ENCODE results near the gene RERE. TPM values are rescaled to one million over a fixed set of nuclear protein-coding genes. Genes with fewer than 3 reads are reported as not detected.

RERE gene
- 17.4 and 25.2 TPM in 2 replicates for total RNA-seq
- polyA plus RNA-seq (2012), result 37.4 TPM

DNA sequence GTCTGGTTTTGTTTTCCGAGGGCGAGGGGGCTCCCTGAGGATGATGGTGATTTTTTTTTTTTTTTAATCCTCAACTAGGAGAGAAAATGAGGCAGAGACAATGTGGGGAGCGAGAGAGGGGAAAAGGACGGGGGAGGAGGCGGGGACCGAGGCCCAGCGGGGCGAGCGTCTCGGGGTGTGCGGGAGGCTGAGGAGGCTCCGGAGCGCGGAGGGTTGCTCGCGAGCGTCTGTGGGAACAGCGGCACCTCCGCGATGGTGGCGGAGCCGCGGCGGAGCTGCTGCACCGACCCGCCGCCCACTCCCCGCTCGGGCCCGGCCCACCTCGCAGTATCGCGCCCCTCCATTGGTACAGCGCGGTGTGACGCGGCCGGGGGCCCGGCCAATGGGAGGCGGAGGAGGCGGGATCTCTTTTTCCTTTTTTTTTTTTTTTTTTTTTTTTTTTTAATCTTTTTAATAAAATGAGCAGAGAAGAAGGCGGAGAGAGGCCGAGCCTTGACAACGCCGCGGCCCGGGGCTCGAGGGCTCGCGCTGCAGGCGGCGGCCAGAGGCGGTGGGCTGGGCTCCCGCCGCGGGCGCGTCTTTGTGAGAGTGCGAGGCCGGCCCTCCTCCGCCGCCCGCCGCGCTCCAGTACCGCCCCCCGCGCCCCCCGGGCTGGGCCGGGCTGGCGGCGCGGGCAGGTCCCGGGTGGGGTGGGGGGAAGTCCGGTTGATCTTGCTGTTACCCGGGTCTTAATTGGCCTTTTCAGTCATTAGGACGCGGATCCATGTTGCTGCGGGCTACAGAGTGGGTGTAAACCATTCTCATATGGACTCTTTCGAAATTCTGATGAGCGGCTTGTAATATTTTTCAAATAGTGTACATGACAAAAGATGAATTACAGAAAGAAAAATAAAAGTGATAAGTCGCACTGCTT lies at the start of gene RERE:
TSS of gene RERE (minus strand) at position 229 of the 913 bp plus-strand sequence.
- DNase-seq (ENCODE audit: low read depth), result peak; percentile 94

DNA sequence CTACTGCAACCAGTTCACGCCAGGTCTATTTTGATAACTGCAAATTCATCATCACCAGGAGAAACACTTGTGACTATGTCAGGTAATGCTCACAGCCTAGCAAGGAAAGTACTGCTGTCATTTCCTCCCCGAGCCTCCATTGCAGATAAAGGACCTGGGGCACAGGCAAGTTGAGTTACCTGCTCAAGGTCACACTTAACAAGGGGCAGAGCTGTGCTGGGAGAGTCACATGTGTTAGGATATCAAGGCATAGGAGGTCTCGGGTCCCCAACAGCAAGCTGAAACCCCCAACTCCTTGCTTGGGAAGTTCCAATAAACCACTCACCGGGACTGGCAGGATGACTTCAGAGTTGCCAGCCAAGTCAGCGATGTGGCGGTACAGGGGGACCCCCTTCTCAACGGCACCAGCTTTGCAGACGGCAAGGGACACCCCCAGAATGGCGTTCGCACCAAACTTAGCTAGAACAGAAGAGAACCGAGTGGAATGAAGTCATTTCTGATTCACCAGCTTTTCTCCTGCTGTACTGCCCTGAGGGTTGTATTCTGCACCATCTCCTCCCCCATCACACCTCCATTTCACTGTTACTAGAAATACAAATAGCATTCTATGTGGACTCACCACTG lies 49.5 kb upstream of the RERE start:
- no peak for DNase-seq (ENCODE audit: low read depth)

DNA sequence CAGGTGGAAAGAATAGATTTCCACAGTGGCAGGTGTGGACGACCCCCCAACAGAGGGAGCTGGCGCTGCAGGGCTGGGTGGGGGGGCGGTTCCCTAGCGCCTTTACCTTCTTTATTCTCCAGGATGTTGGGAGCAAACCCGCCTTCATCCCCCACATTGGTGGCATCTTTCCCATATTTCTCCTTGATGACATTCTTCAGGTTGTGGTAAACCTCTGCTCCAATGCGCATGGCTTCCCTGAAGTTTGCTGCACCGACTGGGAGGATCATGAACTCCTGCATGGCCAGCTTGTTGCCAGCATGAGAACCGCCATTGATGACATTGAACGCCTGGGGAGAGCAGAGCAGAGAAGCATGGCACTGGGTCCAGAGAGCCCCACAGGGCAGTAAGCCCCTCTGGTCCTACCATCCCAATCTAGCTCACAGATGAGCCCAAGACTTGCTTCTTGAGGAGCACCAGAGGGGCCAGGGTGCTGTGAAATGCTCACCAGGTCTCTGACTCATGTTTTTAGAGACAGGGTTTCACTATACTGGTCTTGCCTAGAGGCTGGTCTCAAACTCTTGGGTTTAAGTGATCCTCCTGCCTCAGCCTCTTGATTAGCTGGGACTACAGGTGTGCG lies 48.8 kb upstream of the RERE start:
- DNase-seq (ENCODE audit: low read depth), result no peak

DNA sequence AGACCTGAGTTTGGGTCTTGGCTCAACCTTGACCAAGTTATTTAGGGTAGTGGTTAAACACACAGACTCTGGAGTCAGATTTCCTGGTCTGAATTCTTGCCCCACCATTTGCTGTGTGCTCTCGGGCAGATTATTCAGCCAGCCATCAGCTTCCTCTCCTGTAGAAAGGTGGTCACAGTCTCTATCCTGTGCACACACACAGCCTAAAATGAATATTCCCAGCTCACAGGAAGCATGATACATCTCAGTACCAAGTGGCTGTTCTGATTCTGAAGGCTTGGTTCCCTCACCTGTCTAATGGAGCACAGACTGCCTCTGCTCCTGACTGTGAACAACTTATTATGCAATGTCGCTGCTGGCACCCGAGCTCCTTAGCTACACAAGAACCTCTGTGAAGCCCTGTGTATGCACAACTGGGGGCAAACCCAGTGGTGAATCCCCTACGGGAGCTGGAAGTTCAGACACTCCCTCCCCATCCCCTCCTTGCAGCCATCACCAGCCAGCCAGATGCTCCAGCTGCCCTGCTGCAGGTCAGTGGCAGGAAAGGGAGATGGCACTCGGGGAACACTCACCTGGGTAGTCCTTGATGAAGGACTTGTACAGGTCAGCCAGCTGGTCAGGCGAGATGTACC lies 47.4 kb upstream of the RERE start:
- peak; percentile 73 for DNase-seq (ENCODE audit: low read depth)

DNA sequence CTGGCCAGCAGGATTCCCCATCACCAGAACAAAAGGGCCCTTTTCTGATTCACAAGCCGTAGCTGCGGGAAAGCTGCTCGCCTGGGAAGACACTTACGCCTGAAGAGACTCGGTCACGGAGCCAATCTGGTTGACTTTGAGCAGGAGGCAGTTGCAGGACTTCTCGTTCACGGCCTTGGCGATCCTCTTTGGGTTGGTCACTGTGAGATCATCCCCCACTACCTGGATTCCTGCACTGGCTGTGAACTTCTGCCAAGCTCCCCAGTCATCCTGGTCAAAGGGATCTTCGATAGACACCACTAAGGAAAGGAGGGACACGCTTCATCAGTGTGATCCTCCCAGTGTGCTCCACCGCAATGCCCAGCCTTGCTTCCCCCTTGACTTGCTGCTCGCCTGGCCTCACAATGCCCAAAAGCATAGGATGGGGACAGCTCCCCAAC lies 46.4 kb upstream of the RERE start:
- no peak for DNase-seq (ENCODE audit: low read depth)

DNA sequence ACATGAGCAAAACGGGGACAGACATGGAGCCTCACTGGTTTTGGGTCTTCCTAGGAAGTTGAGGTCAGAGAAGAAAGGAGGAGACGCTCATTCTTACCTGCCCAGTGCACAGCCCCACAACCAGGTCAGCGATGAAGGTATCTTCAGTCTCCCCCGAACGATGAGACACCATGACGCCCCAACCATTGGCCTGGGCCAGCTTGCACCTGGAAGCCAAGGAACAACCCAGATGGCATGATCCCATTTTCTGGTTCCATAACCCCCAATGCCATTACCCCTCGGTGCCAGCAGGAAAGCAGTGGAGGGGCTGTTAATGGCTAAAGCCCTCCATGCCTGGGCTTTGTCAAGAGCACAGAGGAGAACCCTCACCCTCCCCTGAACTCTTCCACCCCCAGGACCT lies 45.7 kb upstream of the RERE start:
- DNase-seq (ENCODE audit: low read depth), result no peak

DNA sequence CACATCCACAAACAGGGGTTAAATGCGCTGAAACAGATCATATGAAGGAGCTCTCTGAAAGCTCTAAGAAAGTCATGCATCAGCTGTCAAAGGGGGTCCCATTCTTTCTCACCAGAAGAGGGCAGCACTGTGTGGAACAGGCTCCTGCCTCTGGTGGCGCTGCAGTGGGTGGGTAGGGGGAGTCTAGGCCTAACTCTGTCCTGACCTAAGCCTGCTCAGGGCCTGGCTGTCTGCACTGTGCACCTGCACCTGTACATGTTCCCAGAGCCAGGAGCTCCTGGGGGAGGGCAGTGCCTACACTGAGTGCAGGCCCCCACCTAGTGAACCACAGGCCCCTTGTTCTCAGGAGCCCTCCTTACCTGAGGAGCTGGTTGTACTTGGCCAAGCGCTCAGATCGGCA lies 45.1 kb upstream of the RERE start:
- DNase-seq (ENCODE audit: low read depth), result no peak

DNA sequence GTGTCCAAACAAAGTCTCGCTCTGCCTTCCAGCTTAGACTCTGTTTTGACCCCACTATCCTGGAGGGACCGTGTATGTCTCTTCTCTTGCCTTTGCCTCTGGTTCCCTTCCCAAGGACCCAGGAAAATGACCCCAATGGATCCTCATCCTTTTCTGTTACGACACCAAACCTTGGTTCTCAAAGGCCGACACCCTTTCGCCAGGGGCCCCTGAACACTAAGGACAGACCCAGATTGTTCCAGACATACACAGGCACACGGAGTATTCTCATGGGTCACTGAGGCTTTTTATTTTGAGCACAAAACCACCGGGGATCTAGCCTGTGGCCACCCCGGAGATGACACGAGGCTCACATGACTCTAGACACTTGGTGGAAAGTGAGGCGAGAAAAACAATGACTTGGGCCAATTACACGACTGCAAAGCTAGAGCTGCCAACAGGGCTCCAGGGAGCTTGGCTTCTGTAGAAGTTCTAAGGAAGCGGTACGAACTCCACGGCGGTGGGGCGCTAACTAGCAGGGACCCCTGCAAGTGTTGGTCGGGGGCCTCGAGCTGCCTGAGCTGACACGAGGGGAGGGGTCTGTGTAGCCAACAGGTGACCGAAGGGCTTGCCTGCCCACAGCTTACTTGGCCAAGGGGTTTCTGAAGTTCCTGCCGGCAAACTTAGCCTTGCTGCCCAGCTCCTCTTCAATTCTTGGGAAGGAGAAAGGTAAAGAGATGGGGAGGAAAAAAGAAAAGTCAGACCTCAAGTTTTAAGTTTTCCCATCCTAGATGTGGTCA lies 43.5 kb upstream of the RERE start:
- DNase-seq (ENCODE audit: low read depth), result peak; percentile 80

DNA sequence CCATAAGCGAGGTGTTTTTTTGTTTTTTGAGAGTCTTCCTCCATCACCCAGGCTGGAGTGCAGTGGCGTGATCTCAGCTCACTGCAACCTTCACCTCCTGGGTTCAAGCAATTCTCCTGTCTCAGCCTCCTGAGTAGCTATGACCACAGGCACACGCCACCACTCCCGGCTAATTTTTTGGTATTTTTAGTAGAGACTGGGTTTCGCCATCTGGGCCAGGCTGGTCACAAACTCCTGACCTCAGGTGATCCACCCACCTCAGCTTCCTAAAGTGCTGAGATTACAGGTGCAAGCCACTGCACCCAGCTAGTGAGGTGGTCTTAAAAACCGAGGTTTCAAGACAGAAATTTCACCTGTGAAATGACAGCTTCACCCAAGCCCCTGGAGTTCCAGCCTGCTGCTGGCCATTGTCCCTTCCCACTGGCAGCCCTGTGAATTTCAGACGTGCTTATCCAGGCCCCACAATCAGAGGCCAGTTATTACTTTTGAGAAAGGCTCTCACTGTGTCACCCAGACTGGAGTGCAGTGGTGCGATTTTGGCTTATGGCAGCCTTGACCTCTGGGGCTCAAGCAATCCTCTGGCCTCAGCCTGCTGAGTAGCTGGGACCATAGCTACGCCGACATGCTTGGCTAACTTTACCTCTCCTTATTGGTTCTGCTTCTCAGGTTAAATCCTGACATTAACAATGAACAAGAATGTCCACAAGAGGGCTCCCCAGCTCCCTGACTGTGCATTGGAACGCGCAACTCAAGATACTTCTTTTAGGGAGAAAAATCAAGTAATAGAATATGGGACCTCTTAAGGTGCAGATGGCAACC lies 41.7 kb upstream of the RERE start:
- DNase-seq (ENCODE audit: low read depth), result no peak

DNA sequence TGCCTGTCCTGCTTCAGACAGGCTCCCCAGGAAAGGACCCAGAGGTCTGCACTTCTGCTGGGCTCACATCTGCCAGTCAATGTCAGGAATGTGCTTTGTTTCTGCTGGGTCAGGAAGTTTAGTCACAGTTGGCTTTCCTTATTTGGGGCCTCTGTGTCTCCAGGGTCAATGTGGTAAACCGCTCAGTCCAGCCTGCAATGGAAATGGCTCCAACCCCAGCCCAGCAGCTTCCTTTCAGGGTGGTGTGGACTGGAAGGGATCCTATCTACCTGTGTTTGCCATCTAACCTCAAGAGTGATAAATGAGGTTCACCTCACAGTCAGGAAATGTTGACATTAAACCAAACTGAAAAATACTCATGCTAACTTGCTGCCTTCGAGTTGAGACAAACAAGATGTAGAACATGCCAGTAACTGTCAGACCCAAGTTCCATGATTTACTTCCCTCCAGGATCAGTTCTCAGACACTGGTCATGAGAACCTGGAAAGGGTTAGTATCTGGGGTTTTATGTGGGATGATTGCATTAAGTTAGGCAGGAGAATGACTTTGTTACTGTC lies 40.8 kb upstream of the RERE start:
- DNase-seq (ENCODE audit: low read depth), result peak; percentile 96

DNA sequence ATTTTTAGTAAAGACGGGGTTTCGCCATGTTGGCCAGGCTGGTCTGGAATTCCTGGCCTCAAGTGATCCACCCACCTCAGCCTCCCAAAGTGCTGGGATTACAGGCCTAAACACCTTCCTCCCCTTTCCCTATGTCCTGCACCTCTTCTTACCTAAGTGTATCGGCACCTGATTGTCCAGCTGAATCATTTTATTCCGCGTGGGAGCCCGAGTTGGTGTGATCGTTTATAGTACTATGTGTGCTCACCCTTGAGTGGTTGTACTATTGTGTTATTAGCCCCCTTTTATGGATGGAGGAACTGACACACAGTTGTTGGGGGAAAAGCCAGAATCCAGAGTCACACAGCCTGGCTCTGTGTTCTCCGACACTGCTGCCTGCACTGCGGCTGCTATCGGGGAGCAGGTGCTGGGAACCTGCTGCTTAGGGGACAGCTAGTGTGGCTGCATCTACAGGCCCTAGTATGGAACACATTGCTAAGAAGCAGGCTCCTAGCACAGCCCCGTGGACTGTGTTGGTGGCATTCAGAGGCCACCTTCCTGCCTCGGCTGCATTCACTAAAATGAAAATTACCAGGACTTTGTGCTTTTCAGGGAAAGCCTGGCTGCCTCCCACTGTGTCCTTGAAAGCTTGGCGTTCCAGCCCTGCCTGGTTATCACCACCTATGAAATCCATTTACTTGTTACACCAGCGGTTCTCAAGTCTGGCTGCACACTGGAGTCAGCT lies 39.4 kb upstream of the RERE start:
- no peak for DNase-seq (ENCODE audit: low read depth)

DNA sequence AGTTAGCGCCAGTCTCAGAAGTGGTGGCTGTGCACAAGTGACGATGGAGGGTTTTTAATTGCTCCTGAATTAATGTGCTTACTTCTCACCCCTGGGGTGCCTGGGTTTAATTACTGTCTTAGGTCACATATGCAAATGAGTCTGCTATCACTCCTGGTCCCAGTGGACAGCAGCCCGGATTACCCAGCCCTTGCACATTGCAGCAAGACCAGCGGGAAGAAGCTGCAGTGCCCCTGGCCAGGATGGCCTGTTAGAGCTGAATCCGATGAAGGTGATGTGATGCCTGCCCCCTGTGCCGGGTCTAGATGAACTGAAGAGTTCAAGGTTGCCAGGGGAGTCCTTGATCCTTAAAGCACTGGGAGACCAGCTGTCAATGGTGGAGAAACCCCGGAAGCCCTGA lies 36.8 kb upstream of the RERE start:
- no peak for DNase-seq (ENCODE audit: low read depth)

DNA sequence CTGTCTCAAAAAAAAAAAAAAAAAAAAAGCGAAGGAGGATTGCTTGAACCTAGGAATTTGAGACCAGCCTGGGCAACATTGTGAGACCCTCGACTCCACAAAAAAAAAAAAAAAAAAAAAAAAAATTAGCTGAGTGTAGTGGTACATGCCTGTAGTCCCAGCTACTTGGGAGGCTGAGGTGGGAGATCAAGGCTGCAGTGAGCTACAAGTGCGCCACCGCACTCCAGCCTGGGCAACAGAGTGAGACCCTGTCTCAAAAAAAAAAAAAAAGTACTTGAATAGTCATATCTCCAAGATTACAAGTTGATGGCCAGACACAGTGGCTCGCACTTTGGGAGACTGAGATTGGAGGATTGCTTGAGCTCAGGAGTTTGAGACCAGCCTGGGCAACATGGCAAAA lies 33.6 kb upstream of the RERE start:
- DNase-seq (ENCODE audit: low read depth), result no peak

DNA sequence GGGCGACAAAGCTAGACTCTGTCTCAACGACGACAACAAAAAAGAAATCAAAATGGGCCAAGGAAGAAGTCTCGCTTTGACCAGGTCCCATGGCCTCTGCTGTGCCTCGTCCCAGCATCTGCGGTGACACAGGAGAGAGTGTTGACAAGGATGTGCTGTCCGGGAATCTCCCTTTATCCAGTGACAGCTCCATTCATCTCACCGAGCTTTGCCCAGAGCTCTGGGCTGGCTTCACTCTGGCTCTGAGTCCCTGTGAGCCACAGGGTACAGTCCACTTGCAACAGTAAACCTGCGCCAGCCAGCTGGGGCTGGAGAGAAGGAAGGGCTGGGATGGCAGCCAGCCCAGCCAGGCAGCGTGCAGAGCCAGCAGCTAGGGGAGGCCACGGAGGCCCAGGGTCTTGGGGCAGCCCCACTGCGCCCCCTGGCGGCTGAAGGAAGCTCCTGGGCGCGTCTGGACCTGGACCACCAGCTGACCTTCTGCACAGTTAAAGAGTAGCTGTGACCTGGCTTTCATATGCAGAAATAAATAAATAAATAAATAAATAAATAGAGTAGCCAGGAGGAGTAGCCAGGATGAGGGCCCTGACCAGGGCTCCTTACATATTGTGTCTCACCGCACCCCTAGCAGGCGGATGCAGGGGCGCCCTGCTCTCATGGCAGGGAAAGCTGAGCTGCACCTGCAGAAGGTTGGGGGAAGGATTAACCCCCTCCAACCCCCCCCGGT lies 31.4 kb upstream of the RERE start:
- peak; percentile 98 for DNase-seq (ENCODE audit: low read depth)

DNA sequence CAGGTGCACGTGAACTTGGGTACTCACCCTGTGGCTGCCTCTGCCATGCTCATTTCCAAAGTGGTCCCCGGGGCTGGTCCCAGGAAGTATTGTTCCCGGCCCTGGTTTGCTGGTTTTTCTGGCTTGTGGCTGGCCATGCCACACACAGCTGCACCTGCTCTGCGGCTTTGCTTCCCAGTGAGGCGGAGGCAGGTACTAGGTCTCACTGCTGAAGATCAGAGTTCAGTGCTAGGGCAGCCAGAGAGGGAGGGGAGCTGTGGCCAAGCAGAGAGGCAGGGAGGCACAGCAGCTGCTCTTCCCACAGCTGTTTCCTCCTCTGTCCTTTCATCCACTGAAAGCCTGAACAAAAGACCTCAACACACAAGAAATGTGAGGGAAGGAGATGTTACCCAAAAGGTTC lies 30.6 kb upstream of the RERE start:
- peak; percentile 96 for DNase-seq (ENCODE audit: low read depth)

DNA sequence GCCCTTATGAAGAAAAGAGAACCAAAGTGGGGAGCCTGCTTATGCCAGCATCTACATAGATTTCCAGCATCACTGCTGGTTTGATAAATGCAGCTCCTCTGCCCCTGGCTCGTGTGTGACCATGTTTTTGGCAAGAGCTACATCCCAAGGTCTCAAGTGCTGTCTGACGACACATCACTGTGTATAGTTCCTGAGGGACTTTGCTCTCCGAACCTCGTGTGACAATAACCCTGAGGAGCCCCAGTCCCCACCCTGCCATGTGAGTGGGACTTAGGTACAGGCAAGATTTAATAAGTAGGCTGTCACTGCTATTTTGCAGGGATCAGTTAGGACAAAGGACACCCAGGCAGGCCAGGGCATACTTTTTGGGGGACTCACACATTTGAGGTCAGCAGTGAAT lies 28.8 kb upstream of the RERE start:
- no peak for DNase-seq (ENCODE audit: low read depth)

DNA sequence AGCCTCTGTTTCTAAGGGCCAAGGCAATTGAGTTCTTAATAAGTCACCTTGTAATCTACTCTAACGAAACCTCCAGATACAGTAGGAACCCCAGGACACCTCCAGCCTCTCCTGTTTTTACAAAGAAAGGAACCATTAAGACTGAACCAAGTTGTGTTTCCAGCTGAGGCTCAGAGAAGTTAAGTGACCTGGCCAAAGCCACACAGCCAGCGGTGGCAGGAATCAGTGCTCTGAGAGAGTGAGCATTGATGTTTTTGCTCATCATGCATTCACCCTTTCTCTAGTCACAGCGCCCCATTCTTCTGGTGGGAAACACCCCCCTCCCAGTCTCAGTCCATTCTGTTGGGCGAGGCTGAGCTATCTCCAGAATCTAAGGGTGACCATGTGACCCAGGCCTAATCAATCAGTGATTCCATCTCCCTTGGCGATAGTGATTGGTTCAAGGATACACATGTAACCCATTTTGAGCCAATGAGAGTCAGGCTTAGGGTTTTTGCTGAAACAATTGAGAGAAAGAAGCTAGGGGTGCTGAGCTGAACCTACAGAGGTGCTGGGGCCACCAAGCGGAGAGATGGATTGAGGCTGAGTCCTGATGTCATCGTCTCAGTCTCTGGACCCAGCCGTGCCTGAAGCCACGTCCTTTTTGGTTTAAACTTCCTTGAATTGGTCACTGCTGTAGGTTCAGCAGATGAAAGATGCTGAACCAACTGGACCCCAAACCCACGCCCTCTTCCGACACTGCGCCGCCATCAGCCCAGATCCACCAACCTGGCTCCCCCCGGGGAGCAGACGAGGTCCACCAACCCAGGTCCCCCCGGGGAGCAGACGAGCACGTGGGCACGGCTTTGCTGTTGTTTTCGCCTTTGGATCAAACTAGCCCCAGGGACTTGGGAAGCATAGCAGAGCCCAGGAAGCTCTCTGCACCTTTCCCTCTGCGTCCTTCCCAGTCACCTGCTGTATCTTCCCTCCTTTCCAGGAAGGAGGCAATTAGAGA lies 28.0 kb upstream of the RERE start:
- no peak for DNase-seq (ENCODE audit: low read depth)
